AG09319 (cell line): Measurements from ENCODE around the gene SLC25A42.

Experiments
- DNase-seq: peaks from one replicate; pipeline ENCODE4 v3.0.0-alpha.2; 2010; ENCODE audit warnings: low read depth; ENCODE audit errors: extremely low read depth
- TF ChIP-seq, protein P1 (sequence below): IDR thresholded peaks from 2 replicates; pipeline ENCODE4 v1.5.1; 2011; ENCODE audit warnings: low read depth, mild to moderate bottlenecking, inconsistent platforms, low read length, moderate library complexity

Gene SLC25A42

DNA sequence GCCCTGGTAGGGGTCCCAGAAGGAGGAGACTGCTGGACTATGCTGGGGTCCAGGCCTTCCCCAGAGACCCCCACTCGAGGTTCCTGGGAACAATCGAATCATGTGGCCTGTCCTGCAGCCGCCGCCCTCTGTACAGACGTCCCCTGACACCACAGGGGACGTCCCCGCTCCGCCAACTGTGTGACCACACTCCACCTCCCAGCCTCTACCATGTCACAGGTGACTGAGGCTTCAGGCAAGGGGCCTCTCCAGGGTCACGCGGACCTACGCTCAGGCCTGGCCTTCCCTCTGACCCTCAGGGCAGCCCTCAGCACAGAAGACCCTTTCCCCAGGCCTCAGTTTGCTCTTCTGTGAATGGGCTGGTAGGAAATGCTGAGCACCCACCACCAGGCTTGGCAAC is 87.6 kb downstream of the SLC25A42 start:
- no peak for DNase-seq
- TF ChIP-seq, protein P1, sequence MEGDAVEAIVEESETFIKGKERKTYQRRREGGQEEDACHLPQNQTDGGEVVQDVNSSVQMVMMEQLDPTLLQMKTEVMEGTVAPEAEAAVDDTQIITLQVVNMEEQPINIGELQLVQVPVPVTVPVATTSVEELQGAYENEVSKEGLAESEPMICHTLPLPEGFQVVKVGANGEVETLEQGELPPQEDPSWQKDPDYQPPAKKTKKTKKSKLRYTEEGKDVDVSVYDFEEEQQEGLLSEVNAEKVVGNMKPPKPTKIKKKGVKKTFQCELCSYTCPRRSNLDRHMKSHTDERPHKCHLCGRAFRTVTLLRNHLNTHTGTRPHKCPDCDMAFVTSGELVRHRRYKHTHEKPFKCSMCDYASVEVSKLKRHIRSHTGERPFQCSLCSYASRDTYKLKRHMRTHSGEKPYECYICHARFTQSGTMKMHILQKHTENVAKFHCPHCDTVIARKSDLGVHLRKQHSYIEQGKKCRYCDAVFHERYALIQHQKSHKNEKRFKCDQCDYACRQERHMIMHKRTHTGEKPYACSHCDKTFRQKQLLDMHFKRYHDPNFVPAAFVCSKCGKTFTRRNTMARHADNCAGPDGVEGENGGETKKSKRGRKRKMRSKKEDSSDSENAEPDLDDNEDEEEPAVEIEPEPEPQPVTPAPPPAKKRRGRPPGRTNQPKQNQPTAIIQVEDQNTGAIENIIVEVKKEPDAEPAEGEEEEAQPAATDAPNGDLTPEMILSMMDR, result no peak

DNA sequence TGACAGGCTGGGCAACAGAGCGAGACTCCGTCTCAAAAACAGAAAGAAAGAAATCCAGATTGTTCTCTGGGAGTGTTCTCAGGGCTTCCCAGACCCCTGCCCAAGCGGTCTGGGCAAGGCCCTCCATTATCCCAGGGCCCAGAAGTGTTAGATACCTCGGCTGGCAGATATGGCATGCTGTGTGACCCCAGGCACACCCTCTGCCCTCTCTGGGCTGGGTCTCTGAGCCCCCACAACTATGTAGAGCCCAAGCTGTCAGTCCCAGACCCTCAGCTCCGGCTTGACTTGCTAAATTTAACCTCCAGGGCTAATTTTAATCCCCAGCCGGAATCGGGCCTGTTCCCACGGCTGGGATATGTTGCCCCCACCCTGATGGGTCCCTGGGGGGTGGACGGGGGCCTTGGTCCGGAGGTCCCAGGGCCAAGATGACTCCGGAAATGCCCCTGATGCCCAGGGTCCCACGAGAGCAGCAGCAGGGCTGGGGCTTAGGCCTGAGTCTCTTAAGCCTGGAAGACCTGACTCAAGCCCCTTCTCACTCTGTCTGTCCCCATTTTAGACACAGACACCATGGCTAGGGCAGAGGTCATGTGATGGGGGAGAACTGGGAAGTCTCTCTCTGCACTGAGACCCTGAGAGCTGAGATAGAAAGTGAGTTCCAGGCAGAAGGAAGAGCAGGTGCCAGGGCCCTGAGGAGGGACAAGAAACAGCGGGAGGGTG is 89.0 kb downstream of the SLC25A42 start:
- no peak for DNase-seq
- TF ChIP-seq, protein P1, result no peak

DNA sequence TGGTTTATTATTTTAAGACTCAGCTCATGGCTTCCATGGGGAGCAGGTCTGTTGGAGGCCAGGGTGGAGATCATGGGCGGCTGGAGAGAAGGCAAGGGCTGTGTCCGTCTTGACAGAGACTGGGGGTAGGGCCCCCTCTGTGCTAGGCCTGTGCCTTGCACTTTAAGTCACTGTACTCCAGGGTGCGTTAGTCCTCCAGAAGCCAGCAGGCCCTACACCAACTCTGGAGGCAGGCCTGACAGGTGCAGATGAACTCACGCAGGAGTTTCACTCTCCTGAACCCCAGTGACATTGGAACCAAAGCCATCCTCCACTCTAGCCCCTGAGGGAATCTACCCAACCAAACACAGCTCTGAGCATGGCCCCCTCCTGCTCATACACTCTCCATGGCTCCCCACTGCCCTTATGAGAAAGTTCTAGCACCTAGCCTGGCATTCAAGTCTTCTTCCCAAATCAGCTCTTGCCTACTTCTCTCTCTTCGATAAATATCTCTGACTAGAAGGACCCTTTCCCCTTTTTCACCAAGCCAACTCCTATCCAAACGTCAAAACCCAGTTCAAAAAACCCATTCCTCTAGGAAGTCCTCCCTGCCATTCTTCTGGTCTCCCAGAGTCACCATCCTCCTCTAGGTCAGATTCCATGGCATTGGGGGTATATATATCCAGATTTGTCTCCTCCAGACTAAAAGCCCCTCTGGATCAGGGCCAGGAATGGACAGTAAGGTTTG is 91.1 kb downstream of the SLC25A42 start:
- TF ChIP-seq, protein P1, result no peak
- DNase-seq, result no peak

DNA sequence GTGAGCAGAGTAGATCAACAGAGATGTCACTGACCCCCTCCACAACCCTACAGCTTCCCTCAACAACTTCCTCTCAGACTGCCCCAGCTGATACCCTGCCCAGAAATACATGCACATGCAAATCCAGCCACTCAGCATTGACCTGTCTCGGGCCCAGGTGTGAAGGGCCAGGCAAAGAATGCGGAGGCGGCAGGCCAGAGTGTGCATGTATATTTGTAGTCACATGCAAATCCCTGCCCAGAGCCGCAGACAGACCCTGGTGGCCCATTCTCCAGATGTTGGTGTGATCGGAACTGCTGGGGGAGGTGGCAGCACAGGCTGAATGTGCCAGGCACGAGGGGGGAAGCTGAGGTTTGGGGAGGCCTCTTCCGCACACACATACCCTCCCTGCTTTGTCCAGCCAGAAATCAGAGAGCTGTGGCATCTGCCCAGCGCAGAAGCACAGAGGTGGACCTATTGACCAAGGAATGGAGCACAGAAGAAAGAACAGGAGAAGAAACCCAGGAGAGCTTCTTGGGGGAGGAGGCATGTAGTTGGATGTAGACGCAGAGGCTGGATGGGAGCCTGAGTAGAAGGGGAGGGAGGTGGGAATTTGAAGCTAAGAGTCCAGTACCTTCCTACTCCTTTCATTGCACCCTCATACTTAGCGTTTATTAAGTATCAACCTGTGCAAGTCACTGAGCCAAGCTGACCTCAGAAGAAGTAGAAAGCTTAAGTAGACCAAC is 91.9 kb downstream of the SLC25A42 start:
- TF ChIP-seq, protein P1, result no peak
- DNase-seq, result no peak

DNA sequence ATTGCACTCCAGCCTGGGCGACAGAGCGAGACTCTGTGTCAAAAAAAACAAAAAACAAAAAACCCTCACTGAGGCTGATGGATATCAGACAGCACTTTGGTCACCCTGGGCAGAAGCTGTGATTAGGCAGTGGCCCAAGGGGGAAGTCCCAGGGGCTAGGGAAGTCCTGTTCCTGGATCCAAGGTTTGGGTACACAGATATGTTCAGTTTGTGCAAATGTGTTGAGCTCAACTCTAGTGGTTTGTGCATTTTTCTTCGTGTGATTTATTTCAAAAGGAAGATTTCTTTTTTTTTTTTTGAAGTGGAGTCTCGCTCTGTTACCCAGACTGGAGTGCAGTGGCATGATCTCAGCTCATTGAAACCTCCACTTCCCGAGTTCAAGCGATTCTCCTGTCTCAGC is 94.0 kb downstream of the SLC25A42 start:
- DNase-seq, result no peak

DNA sequence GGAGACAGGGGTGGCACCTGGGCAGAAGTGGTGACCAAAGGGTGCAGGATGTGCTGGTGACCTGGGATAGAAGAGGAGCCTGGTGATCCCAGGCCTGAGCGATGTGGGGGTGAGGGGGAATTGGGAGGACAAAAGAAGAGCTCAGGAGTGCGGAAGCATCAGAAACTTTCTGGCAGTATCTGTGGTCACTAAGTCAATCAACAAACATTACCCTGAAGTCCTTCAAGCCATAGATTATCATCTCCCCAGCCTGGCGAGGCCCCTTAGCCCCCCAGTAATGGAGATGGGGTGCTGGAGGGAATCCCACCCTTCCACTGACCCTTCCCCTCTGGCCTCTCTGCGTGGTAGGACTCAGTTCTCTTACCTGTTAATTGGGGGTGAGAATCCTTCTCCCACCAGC is 95.7 kb downstream of the SLC25A42 start:
- DNase-seq, result no peak
- TF ChIP-seq, protein P1, result no peak

More for the DNA sequence above, 94.0 kb downstream of the SLC25A42 start:
- TF ChIP-seq, protein P1, result no peak
